GM10266 (cell line): ENCODE measurements around the gene PARP9.
"Not testable (repeated sequence)": the region's sequence is repeated elsewhere in the genome, so short reads cannot be mapped to it uniquely, and the experiment has no call there.

Source experiments
- DNase-seq: peaks from one replicate; pipeline ENCODE4 v3.0.0; 2012; ENCODE audit errors: extremely low spot score
- TF ChIP-seq, protein P1 (sequence below): IDR thresholded peaks from 2 replicates; pipeline ENCODE4 v1.5.1; 2012; ENCODE audit warnings: mild to moderate bottlenecking, low read depth; ENCODE audit not compliant: control insufficient read depth, insufficient read depth; ENCODE audit errors: missing control alignments

Gene PARP9

DNA sequence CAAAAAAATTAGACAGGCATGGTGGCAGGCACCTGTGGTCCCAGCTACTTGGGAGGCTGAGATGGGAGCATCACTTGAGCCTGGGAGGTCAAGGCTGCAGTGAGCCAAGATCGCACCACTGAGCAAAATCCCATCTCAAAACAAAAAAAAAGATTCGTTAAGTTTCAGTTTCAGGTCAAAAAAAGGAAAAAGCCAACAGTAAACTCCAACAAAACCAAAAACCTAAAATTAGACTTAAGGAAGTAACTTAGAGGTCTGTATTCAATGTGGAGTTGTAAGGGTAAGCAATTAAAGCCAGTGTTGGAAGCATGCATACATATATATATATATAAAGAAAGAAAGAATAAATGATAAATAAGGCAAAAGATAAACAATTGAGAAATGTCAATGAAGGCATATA is 61.2 kb downstream of the PARP9 start:
- TF ChIP-seq, protein P1, sequence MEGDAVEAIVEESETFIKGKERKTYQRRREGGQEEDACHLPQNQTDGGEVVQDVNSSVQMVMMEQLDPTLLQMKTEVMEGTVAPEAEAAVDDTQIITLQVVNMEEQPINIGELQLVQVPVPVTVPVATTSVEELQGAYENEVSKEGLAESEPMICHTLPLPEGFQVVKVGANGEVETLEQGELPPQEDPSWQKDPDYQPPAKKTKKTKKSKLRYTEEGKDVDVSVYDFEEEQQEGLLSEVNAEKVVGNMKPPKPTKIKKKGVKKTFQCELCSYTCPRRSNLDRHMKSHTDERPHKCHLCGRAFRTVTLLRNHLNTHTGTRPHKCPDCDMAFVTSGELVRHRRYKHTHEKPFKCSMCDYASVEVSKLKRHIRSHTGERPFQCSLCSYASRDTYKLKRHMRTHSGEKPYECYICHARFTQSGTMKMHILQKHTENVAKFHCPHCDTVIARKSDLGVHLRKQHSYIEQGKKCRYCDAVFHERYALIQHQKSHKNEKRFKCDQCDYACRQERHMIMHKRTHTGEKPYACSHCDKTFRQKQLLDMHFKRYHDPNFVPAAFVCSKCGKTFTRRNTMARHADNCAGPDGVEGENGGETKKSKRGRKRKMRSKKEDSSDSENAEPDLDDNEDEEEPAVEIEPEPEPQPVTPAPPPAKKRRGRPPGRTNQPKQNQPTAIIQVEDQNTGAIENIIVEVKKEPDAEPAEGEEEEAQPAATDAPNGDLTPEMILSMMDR: no peak
- no peak for DNase-seq

DNA sequence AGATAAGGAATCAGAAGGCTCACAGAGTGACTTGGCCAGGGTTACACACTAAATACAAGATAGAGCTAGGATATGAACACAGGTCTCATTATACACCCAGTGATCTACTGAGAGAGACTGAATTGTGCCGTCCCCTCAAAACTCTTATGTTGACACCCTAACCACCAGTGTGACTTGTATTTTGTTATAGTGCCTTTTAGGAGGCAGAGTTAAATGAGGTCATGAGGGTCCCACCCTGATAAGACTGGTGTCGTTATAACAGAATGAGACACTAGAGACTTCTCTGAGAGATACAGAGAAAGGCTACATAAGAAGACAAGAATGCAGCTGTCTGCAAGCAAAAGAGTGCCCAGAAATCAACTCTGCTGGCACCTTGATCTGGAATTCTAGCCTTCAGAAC is 62.0 kb downstream of the PARP9 start:
- TF ChIP-seq, protein P1: no peak
- DNase-seq: no peak

DNA sequence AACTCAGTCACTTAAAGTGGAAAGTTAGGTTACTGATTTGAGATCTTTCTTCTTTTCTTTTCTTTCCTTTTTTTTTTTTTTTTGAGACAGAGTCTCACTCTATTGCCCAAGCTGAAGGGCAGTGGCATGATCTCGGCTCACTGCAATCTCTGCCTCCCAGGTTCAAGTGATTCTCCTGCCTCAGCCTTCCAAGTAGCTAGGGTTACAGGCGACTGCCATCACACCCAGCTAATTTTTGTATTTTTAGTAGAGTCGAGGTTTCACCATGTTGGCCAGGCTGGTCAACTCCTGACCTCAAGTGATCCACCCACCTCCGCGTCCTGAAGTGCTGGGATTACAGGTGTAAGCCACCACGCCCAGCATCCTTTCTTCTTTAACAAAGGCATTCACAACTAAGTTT is 63.1 kb downstream of the PARP9 start:
- DNase-seq: not testable (repeated sequence)

DNA sequence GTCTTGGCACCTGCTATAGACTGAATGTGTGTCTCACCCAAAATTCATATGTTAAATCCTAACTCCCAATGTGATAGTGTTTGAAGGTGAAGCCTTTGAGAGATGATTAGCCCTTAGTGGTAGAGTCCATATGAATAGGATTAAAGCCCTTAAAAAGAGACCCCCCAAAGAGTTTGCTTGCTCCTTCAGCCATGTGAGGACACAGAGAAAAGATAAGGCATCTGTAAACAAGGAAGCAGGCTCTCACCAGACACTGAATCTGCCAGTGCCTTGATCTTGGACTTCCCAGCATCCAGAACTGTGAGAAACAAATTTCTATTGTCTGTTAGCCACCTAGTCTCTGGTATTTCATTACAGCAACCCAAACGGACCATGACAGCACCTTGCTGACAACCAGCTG is 65.9 kb downstream of the PARP9 start:
- DNase-seq: no peak
- TF ChIP-seq, protein P1: no peak

DNA sequence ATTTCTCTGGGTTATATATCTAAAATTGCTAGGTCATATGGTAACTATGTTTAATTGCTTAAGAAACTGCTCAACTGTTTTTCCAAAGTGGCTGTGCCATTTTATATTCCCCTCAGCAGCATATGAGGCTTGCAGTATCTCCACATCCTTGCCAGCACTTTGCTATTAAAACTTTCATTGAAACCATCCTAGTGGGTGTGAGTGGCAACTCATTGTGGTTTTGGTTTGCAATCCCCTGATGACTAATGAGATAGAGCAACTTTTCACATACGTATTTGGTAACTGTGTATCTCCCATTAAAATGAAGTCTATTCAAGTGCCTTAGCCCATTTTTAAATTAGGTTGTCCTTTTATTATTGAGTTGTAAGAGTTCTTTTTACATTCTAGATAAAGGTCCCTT is 66.7 kb downstream of the PARP9 start:
- TF ChIP-seq, protein P1: no peak
- peak; percentile 37 for DNase-seq

DNA sequence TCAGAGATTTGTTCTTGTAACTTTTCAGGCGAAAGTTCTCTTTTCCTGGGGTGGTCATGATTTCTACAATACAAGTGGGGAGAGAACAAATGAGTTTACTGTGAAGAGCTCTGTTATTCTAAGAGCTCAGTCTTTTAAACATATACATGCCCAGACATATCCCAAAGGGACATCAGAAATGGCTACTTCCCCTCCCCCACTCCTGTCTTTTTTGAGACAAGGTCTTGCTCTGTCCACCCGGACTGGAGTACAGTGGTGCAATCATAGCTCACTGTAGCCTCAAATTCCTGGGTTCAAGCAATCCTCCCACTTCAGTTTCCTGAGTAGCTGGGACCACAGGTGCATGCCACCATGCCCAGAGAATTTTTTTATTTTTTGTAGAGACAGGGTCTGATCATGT is 67.6 kb downstream of the PARP9 start:
- DNase-seq: no peak
- TF ChIP-seq, protein P1: no peak

DNA sequence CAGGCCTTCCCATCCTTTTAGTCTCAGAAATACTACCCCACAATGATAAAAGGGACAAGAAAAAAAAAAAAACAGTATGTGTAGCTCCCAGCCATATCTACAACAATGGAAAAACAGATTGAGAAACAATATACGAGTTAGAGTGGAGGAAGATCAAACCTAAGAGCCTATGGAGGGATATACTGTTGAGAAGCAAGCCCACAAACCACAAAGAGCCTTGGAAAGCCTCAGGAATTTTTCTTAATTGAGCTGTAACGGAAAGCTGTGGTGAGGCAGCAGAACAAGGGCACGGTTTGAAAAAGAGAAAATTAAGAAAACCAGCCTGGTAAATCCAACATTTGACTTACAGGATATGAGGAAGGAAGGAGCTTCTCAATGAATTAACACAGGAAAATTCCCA is 70.8 kb downstream of the PARP9 start:
- TF ChIP-seq, protein P1: no peak

DNA sequence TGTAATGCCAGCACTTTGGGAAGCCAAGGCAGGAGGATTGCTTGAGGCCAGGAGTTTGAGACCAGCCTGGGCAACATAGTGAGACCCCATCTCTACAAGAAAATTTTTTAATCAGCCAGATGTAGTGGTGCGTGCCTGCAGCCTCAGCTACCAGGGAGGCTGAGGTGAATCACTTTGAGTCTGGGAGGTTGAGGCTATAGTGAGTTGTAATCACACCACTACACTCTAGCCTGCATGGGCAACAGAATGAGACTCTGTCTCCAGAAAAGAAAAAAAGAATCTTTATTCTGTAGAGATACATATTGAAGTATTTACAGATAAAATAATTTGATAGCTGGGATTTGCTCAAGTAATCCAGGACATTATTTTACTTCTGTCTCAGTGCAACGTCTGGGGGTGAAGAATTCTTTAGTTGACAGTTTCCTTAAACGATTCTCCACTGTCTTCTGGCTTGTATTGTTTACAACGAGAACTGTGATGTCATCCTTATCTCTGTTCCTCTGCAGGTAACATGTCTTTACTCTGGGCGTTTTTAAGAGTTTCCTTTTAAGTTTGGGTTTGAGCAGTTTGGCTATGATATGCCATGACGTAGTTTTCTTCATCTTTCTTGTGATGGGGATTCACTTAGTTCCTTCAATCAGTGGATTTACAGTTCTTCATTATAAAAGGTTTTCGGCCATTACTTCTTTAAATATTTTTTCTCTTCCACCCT is 75.7 kb downstream of the PARP9 start:
- DNase-seq: no peak

More for the DNA sequence above, 70.8 kb downstream of the PARP9 start:
- no peak for DNase-seq

More for the DNA sequence above, 75.7 kb downstream of the PARP9 start:
- TF ChIP-seq, protein P1: no peak
